Measurements from ENCODE around the gene C1orf210.

Gene C1orf210

DNA sequence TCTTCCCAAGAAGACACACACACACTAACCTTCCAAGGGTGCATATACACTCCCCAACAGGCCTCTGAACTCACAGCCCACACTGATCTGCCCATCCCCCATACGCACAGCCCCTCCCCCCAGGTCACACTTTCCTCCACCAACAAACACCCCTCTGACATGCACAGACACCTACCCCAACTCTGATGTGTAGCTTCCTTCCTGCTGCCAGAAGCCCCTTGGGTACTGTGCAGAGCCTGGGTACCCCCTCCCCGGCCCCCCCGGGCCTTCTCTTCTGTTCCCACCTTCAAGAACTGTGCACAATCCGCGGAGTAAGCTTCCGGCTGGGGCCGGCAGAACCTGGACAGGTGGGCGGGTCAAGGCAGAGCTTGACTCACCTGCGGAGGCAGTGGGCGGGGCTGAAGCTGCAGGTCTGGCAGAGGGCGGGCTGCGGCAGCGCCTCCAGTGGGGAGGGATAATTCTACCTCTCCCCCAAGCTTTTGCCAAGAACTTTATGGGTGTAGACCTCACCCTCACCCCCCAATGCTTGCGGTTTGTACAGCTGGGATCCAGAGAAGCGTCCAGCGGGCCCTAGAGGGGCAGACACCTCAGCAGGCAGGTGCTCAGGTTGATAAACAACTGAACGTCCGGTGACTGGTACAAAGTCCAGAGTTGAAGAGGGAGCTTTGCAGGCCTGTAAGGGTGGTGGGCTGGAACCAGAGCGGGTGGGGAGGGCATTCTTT lies at the start of gene C1orf210:
Gene C1orf210, minus strand, starts transcription at position 313 of the 722 bp plus-strand sequence. CDS start 2,311 bp downstream, outside the sequence.
- DNase-seq, result no peak

DNA sequence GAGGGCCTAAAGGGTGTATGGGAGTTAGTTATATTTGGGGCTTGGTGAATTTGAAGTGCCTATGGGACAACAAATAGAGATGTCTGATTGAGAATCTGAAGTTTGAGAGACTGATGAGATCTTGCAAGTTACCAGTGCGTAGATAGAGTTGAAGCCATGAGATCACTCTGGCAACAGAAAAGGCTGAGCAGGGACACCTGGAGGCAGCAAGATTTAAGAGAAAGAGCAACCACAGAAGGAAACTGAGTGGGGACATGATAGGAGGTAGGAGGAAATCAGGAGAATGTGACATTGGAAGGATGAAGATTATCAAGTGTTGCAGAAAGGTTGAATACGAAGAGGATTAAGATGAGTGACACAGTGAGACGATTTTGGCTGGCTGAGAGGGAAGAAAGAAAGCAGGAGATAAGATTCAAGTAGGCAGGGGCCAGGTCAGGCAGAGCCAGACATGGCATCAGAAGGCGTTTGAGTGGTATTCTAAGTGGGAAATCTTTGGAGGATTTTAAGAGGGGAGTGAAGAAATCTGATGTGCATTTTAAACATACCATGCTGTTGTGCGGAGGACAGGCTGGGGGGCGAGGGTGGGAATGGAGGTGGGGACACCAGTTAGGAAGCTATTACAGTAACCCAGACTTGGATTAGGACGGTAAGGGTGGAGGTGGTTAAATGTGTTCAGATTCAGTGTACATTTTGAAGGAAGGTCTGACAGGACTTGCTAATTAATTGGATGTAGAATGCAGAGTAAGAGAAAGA lies 49.2 kb upstream of the C1orf210 start:
- DNase-seq, result no peak

DNA sequence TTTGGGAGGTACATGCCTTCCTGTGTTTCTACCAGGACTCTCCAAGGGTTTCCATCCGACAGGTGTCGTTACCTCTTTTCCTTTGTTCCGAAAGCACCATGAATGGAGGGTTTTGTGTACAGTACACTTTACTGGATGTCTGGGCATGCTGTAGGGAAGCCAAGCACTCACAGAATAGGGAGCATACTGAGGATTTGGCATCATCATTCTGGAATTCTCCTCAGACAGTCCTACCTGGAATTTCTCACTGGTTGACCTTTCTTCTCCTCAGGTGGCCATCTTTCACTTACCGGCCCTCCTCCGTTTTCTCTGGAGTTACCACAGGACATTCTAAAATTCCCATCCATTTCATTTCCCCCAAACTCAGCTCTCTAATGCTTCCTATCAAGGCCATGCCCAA lies 46.3 kb upstream of the C1orf210 start:
- no peak for DNase-seq

DNA sequence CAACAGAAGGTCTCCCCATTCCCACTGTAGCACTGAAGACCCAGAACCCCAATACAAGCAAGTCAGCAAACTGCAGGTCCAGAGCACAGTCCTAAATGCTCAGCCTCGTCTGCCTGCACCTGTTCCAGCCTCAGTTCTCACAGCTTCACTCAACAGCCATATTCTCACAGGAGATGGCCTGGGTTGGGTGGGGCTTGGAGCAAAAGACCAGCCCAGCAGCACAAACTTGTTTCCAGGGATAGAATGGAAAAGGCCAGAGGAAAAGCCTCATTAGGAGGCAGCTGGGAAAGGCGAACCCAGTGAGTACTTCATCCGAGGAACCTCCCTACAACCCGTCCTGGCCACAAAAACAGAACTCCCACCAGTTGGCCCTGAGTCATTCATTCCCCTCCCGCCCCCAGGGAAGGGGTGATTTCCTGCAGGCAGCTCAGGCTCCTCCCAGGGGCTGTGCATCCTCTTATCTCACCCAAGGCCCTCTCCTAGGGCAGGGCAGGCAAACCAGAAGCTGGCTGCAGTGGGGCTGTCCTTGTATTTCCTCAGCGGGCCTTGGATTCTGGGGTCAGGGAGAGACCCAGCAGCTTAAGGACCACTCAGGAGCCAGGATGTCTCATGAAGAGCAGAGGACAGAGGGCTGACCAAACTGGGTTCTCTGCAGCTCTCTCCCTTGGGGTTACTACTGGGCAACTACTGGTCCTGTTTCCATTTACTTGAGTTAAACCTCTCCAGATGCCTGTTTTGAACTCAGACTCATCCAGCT lies 44.8 kb upstream of the C1orf210 start:
- peak; percentile 86 for DNase-seq

DNA sequence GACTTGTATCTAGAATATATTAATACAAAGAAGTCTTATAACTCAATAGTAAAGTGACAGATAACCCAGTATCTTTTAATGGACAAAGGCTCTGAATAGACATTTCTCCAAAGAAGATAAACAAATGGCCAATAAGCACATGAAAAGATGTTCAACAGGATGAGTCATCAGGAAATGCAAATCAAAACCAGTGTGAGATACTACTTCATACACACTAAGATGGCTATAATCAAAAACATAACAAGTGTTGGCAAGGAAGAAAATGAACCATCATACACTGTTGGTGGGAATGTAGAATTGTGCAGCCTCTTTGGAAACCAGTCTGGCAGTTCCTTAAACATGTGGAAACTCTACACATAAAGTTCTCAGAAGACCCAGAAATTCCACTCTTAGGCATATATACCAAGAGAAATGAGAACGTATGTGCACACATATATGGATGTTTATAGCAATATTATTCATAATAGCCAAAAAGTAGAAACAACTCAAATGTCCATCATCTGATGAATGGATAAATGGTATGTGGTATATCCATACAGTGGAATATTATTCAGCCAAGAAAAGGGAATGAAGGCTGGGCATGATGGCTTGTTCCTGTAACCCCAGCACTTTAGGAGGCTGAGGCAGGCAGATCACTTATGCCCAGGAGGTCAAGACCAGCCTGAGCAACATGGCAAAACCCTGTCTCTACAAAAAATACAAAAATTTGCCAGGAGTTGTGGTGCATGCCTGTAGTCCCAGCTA lies 42.3 kb upstream of the C1orf210 start:
- DNase-seq, result peak; percentile 52

DNA sequence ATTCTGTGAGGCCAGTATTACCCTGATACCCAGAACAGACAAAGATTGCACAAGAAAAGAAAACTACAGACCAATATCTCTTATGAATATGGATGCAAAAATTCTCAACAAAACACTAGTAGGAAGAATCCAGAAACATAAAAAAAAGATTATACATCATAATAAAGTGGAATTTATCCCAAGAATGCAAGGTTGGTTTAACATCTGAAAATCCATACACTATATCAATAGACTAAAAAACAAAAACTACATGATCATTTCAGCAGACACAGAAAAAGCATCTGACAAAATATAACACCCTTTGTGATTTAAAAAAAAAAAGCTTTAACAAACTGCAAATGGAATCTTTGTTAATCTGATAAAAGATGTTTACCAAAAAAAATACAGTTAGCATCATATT lies 40.0 kb upstream of the C1orf210 start:
- DNase-seq, result no peak

DNA sequence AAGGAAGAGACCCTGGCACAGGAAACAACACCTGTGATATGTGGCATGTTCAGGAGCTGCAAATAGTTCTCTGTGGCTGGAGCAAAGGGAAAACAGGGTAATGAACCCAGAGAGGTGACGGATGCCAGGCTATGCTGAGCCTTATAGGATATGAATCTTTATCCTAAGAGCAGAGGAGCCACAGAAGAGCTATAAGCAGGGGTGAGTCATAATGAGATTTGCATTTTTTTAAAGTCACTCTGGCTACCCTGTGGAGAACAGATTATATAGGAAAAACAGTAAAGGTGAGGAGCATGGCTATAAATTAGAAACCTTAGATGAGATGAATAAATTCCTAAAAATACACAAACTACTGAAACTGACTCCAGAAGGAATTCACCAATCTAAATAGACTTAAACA lies 39.4 kb upstream of the C1orf210 start:
- peak; percentile 20 for DNase-seq

DNA sequence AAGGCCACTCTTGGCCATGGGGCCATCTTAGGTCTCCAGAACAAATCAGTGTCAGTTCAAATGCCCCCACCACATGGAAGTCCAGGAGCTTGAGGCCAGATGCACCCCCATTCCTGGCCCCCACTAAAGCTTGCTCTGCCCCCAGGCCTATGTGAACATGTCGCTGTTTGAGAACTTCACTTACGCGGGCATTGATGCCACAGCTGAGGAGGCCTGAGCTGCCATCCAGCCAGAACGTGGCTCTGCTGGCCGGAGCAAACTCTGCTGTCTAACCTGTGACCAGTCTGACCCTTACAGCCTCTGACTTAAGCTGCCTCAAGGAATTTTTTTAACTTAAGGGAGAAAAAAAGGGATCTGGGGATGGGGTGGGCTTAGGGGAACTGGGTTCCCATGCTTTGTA lies 37.1 kb upstream of the C1orf210 start:
- DNase-seq, result no peak

DNA sequence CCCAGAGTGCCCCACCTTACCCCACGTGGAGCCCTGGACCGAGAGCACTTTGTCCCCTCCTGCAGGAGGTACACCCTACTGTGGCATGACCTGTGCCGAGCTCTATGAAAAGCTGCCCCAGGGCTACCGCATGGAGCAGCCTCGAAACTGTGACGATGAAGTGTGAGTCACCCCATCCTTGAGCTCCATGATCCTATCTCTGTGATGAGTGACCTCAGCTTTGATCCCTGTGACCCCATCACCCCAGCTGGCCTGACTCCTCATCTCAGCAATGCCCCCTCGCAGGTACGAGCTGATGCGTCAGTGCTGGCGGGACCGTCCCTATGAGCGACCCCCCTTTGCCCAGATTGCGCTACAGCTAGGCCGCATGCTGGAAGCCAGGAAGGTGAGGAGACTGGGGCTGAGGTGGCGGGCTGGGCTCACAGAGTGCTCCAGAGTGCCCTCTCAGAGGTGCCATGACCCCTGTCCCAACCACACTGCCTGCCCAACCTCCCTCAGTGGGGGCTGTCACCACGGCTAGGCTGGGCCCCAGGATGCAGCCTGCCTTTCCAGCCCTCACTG lies 36.0 kb upstream of the C1orf210 start:
- DNase-seq, result no peak

DNA sequence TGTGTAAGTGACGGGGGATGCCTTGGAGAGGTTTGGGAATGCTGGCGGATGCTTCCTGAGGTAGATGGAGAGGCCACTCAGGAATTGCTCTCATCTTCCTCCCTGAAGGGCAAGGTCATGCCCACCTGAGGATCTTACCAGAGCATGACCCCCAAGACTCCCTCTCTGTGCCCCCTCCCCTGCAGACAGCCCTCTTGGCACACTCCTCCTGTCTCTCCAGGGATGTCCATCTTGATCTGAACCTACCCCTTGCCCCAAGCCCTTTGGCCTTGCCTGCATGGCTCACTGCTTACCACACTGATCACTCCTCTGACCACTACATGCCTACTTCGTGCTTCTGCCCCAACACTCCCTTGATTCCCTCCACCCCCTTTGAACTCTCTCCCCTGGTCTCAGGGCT lies 34.4 kb upstream of the C1orf210 start:
- no peak for DNase-seq

DNA sequence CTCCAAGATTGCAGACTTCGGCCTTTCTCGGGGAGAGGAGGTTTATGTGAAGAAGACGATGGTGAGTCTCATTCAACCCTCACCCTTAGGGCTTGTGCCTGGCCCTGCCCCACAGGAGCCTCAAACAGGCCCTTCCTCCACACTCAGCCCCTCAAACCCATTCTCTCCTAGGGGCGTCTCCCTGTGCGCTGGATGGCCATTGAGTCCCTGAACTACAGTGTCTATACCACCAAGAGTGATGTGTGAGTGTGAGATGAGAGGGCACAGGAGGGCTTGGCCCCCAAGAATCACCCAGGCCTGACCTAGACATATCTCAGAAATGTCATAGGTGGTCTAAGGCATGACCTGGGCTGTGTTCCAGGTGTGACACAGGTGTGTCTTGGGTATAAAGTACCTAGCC lies 33.9 kb upstream of the C1orf210 start:
- no peak for DNase-seq

DNA sequence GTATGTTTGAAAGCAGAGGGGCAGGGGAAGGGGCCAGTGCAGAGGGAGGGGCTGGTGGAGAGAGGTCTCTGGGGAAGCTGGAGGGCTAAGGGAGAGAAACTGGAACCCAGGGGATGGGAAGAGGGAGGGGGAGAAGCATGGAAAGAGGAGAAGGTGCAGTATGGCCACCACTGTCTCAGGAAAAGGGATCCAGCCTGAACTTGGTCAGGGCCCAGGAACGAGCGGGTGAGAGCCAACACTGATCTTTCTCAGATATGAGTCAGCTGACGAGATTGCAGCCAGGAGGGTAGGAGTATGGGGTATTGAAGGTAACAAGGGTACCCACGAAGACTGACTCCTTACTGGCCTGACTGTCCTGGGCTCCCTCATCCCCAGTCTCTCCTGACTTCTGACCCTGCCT lies 33.5 kb upstream of the C1orf210 start:
- DNase-seq, result no peak

DNA sequence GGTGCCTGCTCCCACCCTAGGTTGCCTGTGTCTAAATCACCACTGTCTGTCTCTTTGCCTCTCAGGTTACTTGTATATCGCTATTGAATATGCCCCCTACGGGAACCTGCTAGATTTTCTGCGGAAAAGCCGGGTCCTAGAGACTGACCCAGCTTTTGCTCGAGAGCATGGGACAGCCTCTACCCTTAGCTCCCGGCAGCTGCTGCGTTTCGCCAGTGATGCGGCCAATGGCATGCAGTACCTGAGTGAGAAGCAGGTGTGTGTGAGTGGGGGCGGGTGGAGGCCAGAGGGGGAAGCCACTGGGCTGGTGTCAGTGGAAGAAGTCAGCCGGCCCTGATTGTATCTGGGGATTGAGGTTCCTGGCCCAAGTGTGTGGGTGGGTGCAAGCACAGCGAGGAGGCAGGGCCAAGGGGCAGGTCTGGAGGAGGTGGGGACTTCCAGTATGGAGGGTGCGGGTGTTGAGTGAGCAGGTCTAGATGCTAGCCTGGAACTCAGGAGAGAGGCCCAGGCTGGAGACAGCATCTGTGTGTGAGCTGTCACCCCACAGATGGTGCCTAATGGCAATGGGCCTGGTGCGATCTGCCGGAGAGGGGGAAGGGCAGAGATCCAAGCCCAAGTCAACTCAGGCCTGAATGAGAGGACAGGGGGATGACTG lies 32.6 kb upstream of the C1orf210 start:
- peak; percentile 34 for DNase-seq

DNA sequence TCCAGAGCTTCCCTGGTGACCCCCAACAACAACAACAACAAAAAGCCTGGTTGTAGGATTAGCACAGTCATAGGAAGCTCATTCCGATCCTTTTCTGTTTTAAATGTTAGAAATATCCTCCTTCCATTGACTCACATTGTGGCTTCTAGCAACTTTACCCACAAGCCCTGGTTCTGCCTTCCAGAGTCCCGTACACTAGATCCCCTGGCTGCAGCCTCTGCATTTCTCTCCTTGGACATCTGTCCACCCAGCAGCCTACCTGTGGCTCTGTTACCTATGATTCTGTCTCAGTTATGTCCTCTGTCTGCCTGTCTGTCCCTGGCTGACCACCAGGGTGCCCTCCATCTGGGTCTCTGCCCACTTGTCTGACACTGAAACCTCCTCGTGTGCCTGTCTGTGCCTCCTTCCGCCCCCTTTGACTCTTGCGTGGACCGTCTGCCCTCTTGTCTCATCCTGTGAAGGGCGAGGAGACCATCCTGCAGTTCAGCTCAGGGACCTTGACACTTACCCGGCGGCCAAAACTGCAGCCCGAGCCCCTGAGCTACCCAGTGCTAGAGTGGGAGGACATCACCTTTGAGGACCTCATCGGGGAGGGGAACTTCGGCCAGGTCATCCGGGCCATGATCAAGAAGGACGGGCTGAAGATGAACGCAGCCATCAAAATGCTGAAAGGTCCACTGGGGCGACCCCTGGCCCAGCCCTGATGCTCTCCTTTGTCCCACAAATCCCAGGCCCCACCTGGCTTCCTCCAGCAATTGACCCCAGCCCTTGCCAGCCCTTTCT lies 31.5 kb upstream of the C1orf210 start:
- no peak for DNase-seq

DNA sequence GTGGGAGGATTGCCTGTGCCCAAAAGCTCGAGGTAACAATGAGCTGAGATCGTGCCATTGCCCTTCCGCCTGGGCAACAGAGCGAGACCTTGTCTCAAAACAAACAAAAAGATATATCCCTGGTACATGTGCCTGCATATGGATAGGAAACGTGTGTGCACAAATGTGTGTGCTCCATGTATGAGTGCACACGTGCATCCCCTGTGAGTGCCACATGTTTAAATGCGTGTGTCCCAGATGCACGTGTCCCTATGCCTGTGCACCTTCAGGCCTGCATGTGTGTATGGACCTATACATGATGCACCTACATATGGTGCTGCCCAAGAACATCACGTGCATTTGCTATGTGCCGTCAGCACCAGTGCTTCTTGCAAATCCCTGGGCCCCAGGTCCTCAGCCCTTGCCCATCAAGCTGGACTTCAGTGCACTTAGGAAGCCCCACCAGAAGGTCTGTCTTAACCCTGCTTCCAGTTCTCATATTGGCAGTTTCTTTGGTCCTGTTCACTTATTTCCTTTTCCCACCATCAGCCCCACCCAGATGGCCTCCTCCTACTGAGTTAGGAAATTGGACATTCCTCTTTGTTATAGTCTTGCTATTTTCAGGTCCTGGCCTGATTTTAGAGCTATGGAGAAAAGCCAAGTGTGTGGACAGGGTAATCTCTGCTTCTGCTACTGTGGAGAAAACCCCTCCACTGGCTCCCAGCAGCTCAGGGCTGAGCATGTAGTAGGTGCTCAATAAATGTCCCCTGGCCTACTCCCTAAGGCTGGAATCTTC lies 30.8 kb upstream of the C1orf210 start:
- DNase-seq, result no peak

DNA sequence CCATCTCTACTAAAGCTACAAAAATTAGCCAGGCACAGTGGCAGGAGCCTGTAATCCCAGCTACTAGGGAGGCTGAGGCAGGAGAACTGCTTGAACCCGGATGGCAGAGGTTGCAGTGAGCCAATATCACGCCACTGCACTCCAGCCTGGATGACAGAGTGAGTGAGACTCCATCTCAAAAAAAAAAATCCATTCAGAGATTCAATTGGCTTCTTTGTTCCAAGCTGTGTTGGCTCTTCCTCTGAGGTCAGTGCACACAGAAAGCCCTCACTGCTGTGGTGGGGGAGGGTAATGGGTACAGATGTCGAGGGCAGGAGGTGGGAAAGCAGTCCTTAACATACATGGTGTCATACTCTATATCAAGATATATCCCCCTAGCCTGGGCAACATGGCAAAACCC lies 30.1 kb upstream of the C1orf210 start:
- no peak for DNase-seq

DNA sequence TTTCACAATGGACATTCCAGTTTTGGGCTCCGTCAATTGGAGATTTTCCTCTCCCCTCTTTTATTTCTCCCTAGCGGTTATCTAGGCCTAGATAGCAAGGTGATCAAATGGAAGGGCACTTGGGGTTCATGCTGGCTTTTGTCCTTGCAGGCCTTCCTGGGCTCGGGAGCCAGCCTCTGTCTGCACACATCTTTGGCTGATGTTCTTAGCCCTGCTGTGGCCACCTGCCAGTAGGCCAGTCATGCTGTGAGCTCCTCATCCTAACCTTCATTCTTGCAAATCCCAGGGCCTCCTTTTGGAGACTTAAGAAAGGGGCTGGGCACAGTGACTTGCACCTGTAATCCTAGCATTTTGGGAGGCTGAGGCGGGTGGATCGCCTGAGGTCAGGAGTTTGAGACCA lies 28.9 kb upstream of the C1orf210 start:
- no peak for DNase-seq

DNA sequence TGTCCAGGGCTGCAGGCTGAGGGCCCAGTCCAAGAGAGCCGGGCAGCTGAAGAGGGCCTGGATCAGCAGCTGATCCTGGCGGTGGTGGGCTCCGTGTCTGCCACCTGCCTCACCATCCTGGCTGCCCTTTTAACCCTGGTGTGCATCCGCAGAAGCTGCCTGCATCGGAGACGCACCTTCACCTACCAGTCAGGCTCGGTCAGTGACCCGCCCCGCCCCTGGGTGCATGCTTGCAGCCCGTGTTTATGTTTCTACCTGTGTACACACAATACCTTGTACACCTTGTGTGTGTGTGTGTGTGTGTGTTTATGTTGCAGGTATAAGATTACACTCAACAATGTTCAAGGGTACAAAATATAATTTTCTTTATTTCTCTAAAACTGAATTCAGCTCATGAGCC lies 28.4 kb upstream of the C1orf210 start:
- no peak for DNase-seq

DNA sequence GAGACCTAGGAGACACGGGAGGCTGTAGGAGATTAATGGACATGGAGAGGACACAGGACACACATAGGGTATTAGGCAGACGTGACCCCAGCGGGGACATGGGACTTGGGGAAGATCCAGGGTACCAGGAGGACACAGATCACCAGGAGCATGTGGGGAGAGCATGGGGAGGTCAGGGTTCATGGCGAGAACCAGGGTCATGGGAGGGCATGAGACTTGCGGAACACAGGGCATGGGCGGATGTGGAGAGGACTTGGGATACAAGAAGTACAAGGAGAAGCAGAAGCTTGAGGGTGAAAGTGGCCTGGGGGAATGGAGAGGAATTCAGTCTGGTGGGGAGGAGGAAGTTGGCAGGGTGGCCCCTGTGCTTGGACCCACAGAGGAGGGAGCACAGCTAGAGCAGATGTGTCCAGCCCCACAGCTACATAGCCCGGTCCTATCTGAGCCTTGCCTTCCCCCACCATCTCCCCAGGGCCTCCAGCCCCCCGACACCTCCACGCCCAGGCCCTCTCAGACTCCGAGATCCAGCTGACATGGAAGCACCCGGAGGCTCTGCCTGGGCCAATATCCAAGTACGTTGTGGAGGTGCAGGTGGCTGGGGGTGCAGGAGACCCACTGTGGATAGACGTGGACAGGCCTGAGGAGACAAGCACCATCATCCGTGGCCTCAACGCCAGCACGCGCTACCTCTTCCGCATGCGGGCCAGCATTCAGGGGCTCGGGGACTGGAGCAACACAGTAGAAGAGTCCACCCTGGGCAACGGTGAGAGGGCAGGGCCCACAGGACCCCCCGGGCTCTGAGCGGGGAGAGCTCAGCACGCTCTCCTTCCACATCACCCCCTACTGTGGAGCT lies 27.5 kb upstream of the C1orf210 start:
- no peak for DNase-seq

DNA sequence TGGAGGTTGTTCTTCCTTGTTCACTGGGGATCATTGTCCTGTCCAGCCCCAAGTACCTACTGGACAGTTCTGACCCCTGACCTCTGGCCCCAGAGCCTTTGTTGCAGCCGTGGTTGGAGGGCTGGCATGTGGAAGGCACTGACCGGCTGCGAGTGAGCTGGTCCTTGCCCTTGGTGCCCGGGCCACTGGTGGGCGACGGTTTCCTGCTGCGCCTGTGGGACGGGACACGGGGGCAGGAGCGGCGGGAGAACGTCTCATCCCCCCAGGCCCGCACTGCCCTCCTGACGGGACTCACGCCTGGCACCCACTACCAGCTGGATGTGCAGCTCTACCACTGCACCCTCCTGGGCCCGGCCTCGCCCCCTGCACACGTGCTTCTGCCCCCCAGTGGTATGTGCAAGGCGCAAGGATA lies 26.8 kb upstream of the C1orf210 start:
- DNase-seq, result no peak

All from fibroblast of skin of right biceps (primary cell).